NCI-H1417 treated with DMSO at 0.1 percent for 48 hours (cell line): ENCODE results near the gene GUCY2C.
"Not testable (repeated sequence)": the region's sequence is repeated elsewhere in the genome, so short reads cannot be mapped to it uniquely, and the experiment has no call there.

Source experiments
- DNase-seq: peaks from one replicate; lab custom pipeline; 2025; lab: John Stamatoyannopoulos, UW

Gene GUCY2C

DNA sequence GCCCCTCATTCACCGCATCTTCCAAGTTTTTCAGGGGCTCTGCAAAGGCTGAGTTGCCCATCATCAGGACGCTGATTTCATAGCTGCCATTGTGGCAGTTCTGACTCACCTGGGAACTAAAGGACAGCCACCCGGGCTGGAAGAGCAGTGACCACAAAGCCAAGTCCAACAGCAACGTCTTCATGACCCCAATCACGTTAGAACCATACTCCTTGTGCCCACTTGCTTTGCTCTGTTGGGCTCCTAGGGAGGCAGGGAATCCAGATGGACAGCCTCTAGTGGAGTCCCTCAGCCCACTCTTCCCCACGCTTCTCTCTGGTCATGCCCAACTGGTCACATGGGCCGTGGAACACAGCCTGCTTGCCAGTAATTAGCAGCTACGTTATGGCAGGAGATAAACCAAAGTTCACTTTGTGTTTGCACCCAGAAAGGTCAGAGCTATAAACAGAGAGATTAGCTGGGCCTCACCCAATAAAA lies at the start of gene GUCY2C:
Gene GUCY2C (minus strand): TSS at position 335 of the 477 bp plus-strand sequence. CDS start 151 bp downstream, at position 184.
- no peak for DNase-seq

- no peak for DNase-seq
Observed at GRCh38 chr12:14743061-14743460, 46.7 kb upstream of the GUCY2C start.

GRCh38 chr12:14741942-14742341 lies 45.5 kb upstream of the GUCY2C start:
- no peak for DNase-seq

- no peak for DNase-seq
Observed at GRCh38 chr12:14741153-14741552, 44.8 kb upstream of the GUCY2C start.

DNA sequence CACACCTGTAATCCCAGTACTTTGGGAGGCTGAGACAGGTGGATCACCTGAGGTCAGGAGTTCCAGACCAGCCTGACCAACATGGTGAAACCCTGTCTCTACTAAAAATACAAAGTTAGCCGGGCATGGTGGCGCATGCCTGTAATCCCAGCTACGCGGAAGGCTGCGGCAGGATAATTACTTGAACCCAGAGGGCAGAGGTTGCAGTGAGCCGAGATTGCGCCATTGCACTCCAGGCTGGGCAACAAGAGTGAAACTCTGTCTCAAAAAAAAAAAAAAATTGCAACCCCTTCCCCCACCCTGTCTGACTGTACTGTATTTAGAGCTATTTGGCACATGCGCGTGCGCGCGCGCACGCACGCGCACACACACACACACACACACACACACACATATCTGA lies 40.0 kb upstream of the GUCY2C start:
- DNase-seq, result not testable (repeated sequence)

- DNase-seq, result no peak
Observed at GRCh38 chr12:14731821-14732220, 35.4 kb upstream of the GUCY2C start.

DNA sequence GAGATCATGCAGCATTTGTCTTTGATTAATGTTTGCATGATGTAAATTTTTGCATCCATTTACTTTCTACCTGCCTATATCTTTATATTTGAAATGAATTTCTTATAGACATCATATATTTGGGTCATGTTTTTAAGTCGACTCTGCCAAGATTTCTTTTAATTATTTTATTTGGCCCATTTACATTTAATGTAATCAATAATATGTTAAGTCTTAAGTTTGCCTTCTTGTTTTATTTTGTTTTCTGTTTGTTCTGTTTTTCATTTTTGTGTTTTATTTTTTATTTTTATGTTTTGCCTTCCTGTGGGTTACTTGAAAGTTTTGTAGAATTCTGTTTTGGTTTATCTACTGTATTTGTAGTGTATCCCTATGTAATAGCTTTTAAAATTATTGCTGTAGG lies 33.2 kb upstream of the GUCY2C start:
- no peak for DNase-seq

DNA sequence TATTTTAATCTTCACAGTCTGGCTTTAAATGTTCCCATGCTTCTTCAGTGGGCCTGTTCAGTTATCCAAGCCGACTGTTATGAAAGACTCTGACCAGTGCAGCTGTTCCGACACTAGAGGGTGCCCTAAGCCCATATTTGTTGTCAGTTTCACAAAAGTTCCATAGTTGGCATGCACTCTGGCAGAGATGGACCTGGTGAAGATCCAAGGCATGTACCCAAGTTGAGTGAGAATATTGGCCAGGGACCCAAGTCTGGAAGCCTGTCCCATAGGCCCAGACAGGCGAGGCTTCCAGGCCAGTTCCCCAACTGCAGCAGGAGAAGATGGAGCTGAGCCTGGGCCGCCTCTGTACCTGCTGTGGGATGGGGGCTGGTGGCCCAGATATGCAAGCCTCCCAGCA lies 27.4 kb upstream of the GUCY2C start:
- no peak for DNase-seq

GRCh38 chr12:14716848-14717444 lies 20.5 kb upstream of the GUCY2C start:
- no peak for DNase-seq

DNA sequence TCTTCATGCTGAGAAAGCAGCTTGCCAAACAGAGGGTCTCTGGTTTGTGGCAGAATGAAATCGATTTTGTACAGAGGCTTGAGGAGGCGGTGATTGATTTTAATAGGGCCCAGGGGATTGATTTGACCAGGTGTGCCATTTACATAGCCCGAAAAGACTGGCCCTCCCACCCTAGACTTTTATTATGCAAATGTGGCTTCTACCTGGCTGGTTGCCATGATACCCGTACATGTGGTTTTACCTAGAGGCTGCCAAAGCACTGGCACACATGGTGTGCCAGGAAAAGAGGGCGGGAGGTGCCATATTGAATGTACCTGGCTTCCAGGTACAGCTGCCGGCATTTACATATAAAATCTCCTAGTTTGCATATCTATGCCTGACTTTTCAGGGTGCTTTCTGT lies 18.0 kb upstream of the GUCY2C start:
- DNase-seq, result no peak

- DNase-seq, result peak; percentile 78
Observed at GRCh38 chr12:14710632-14711320, 14.4 kb upstream of the GUCY2C start.

DNA sequence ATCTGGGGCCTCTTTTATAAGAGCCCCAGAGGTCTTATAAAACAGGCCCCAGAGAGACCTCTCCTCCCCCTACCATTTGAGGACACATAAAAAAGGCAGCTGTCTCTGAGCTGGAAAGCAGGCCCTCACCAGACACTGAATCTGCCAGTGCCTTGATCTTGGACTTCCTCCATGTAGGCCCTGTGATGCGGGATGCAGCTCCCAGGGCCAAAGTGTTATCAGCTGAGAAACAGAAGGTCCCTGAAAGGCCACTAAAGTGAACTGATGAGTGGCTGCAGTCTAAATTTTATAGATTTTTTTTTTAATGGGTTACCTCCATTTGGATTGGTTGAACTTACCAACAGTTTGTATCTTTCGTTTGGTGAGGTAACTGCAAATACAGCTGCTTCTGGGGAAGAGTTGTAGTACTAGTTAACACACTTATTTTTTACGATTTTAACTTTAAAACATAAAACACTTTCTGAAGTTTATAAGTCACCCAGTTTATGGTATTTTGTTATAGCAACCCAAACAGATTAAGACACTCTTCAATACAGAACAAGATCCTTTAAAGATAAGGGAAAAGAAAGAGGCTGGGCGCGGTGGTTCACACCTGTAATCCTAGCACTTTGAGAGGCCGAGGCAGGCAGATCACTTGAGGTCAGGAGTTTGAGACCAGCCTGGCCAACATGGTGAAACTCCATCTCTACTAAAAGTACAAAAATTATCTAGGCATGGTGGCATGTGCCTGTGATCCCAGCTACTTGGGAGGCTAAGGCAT lies 5.6 kb upstream of the GUCY2C start:
- DNase-seq, result no peak

DNA sequence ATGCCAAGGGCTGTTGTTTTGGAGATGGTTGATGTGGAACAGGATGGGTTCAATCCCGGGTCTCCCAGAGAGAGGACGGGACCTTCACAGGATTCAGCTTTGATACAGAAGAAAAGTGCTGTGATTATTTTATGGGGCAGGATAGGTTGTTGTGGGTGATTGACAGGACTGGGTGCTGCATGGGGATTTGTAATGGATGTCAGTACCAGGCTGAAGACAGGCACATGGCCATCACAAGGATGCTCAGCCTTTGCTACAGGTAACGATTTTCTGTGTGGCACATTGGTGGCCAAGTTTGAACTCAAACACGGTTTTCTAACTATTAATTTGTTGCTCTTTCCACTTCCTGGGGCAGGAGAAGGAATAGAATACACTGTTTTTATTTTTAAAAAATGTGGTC lies 4.5 kb upstream of the GUCY2C start:
- DNase-seq, result no peak

- DNase-seq, result no peak
Observed at GRCh38 chr12:14699923-14700322, 3.5 kb upstream of the GUCY2C start.

- no peak for DNase-seq
Observed at GRCh38 chr12:14698555-14698954, 2.2 kb upstream of the GUCY2C start.

- no peak for DNase-seq
Observed at GRCh38 chr12:14695715-14696141, 671 bp downstream of the GUCY2C start.

- DNase-seq, result no peak
Observed at GRCh38 chr12:14694970-14695369, 1.4 kb downstream of the GUCY2C start.

DNA sequence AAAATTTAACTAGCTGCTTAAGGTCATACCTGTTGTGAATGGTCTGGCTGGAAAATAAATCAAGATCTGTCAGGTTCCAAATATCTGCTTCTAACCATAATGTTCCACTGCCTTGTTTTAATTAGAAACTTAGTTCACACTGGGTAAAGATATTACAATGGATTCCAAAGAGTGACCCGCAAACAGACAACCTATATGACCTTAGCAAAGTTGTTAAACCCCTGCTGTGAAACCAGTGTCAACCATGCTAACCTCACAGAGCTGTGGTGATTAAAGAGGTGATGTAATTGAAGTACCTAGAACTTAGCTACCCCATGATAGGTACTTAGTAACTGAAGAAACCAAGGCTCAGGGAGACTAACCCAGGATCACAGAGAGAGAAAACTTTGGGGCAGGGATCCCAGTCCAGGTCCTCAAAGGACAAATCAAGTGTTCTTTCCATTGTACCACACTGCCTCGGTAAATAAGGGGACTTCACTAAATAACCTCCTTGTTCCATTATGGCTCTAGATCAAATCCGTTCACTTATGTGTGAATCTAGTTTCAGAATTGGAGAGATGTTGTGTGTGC lies 2.2 kb downstream of the GUCY2C start:
- no peak for DNase-seq

DNA sequence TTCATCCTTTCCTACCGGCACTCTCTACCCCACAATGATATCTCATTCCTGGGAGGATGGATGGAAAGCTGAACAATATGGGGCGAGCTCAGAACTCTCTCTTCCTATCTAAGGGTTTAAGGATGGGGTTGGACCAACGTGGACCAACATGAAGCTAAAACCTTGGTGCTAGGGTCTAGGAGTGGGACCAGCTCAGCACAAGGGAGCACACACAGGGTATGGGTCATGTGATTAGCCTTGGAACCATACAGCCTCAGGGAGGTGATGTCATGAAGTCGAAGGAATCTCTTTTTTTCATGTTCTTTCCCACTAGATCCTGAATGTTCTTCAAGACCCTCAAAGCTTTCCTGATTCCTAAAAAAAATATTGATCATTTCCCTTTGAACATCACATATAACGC lies 3.3 kb downstream of the GUCY2C start:
- DNase-seq, result no peak

GRCh38 chr12:14691560-14691959 lies 4.8 kb downstream of the GUCY2C start:
- DNase-seq, result no peak

- no peak for DNase-seq
Observed at GRCh38 chr12:14689996-14690395, 6.4 kb downstream of the GUCY2C start.

- DNase-seq, result no peak
Observed at GRCh38 chr12:14689144-14689543, 7.3 kb downstream of the GUCY2C start.

DNA sequence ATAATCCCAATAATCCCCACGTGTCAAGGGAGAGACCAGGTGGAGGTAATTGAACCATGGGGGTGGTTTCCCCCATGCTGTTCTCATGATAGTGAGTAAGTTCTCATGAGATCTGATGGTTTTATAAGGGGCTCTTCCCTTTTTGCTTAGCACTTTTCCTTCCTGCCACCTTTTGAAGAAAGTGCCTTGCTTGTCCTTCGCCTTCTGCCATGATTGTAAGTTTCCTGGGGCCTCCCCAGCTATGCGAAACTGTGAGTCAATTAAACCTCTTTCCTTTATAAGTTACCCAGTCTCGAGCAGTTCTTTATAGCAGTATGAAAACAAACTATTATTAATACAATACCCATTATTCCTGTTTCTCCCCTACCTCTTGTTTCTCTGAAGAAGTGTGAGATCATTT lies 14.2 kb downstream of the GUCY2C start:
- not testable (repeated sequence) for DNase-seq
